Measurements from ENCODE around the gene PCNA.

Gene PCNA

GRCh38 chr20:5070570-5070969, 49.2 kb downstream of the PCNA start:
- Histone ChIP-seq H3K4me1 (ENCODE audit: insufficient read depth, low read length, poor library complexity, severe bottlenecking) (no peaks in the 10 kb centered on the region), H3K9me2 (replicated peaks; ENCODE audit: low read depth, low read length) (no peaks in the 10 kb centered on the region), H4K20me1 (ENCODE audit: insufficient read depth, low read length, poor library complexity, severe bottlenecking) (no peaks in the 10 kb centered on the region), H3K9me3 (ENCODE audit: insufficient read depth, low read depth, low read length) (no peaks in the 10 kb centered on the region), H3K4me2 (ENCODE audit: low read depth, low read length, poor library complexity, severe bottlenecking) (no peak overlapping the region), H3K79me2 (ENCODE audit: insufficient read depth, low read length) (no peaks in the 10 kb centered on the region), H3K36me3 (ENCODE audit: insufficient read depth, low read length) (no peaks in the 10 kb centered on the region), H3K4me3 (ENCODE audit: low read length, poor library complexity, severe bottlenecking) (no peak overlapping the region), H3K9ac (ENCODE audit: low read depth, low read length, poor library complexity, severe bottlenecking) (no peak overlapping the region), H3K27me3 (ENCODE audit: insufficient read depth, low read length, poor library complexity, severe bottlenecking) (no peaks in the 10 kb centered on the region), H3F3A (ENCODE audit: low read depth) (no peaks in the 10 kb centered on the region), H2AFZ (ENCODE audit: low read length) (no peak overlapping the region)
- TF ChIP-seq EZH2phosphoT487 (IDR thresholded peaks at IDR 0.05; ENCODE audit: borderline replicate concordance) (no peak), CTCF (conservative IDR thresholded peaks at IDR 0.05; ENCODE audit: low read length) (no peak)

- H3K4me3 ChIP-seq (ENCODE audit: low read length, poor library complexity, severe bottlenecking): no peak overlapping the region
- no peak overlapping the region for H3K4me2 ChIP-seq (ENCODE audit: low read depth, low read length, poor library complexity, severe bottlenecking)
- TF ChIP-seq EZH2phosphoT487 (IDR thresholded peaks at IDR 0.05; ENCODE audit: borderline replicate concordance): no peak
- TF ChIP-seq CTCF (conservative IDR thresholded peaks at IDR 0.05; ENCODE audit: low read length): no peak
- H2AFZ ChIP-seq (ENCODE audit: low read length): no peak overlapping the region
- no peaks in the 10 kb centered on the region for H4K20me1 ChIP-seq (ENCODE audit: insufficient read depth, low read length, poor library complexity, severe bottlenecking)
- H3K9me2 ChIP-seq (replicated peaks; ENCODE audit: low read depth, low read length): no peaks in the 10 kb centered on the region
- H3K79me2 ChIP-seq (ENCODE audit: insufficient read depth, low read length): no peaks in the 10 kb centered on the region
- H3K4me1 ChIP-seq (ENCODE audit: insufficient read depth, low read length, poor library complexity, severe bottlenecking): no peaks in the 10 kb centered on the region
- no peak overlapping the region for H3K9ac ChIP-seq (ENCODE audit: low read depth, low read length, poor library complexity, severe bottlenecking)
- no peaks in the 10 kb centered on the region for H3K36me3 ChIP-seq (ENCODE audit: insufficient read depth, low read length)
- no peaks in the 10 kb centered on the region for H3F3A ChIP-seq (ENCODE audit: low read depth)
- H3K27me3 ChIP-seq (ENCODE audit: insufficient read depth, low read length, poor library complexity, severe bottlenecking): no peaks in the 10 kb centered on the region
- no peaks in the 10 kb centered on the region for H3K9me3 ChIP-seq (ENCODE audit: insufficient read depth, low read depth, low read length)
Measured at GRCh38 chr20:5070081-5070480, 49.7 kb downstream of the PCNA start.

- no peak overlapping the region for H2AFZ ChIP-seq (ENCODE audit: low read length)
- no peak overlapping the region for H3K4me3 ChIP-seq (ENCODE audit: low read length, poor library complexity, severe bottlenecking)
- no peaks in the 10 kb centered on the region for H3K9me2 ChIP-seq (replicated peaks; ENCODE audit: low read depth, low read length)
- no peaks in the 10 kb centered on the region for H3K4me1 ChIP-seq (ENCODE audit: insufficient read depth, low read length, poor library complexity, severe bottlenecking)
- no peak overlapping the region for H3K9ac ChIP-seq (ENCODE audit: low read depth, low read length, poor library complexity, severe bottlenecking)
- no peaks in the 10 kb centered on the region for H3K79me2 ChIP-seq (ENCODE audit: insufficient read depth, low read length)
- no peaks in the 10 kb centered on the region for H3F3A ChIP-seq (ENCODE audit: low read depth)
- H3K4me2 ChIP-seq (ENCODE audit: low read depth, low read length, poor library complexity, severe bottlenecking): no peak overlapping the region
- no peaks in the 10 kb centered on the region for H4K20me1 ChIP-seq (ENCODE audit: insufficient read depth, low read length, poor library complexity, severe bottlenecking)
- H3K9me3 ChIP-seq (ENCODE audit: insufficient read depth, low read depth, low read length): no peaks in the 10 kb centered on the region
- TF ChIP-seq CTCF (conservative IDR thresholded peaks at IDR 0.05; ENCODE audit: low read length) (no peak), EZH2phosphoT487 (IDR thresholded peaks at IDR 0.05; ENCODE audit: borderline replicate concordance) (no peak)
- no peaks in the 10 kb centered on the region for H3K36me3 ChIP-seq (ENCODE audit: insufficient read depth, low read length)
- no peaks in the 10 kb centered on the region for H3K27me3 ChIP-seq (ENCODE audit: insufficient read depth, low read length, poor library complexity, severe bottlenecking)
Measured at GRCh38 chr20:5069141-5069806, 50.5 kb downstream of the PCNA start.

All from Loucy (cell line).